ENCODE measurements around the gene NISCH.

- no peak for TF ChIP-seq CTCF (conservative IDR thresholded peaks at IDR 0.05; ENCODE audit: low read depth in 2 of 2)
- TF ChIP-seq EZH2 (IDR thresholded peaks at IDR 0.05; ENCODE audit: low read depth, unreplicated experiment): no peak
- no peak for TF ChIP-seq REST (IDR thresholded peaks at IDR 0.05; ENCODE audit: unreplicated experiment)
- TF ChIP-seq CREB1 (CRISPR knock-in tag; IDR thresholded peaks at IDR 0.05; ENCODE audit: low read depth): no peak
- no peak for TF ChIP-seq ZNF114 (CRISPR knock-in tag; IDR thresholded peaks at IDR 0.05)
- no peak for TF ChIP-seq POLR2AphosphoS5 (IDR thresholded peaks at IDR 0.05; ENCODE audit: low read depth)
- no peak for TF ChIP-seq JUNB (IDR thresholded peaks at IDR 0.05; ENCODE audit: unreplicated experiment)
These were observed 40.6 kb downstream of the NISCH start for GRCh38 chr3:52495777-52496602.

Data from GM23338 (cell line).